ENCODE results near the gene ROBO4. TPM values are rescaled to one million over a fixed set of nuclear protein-coding genes. Genes with fewer than 3 reads are reported as not detected.
A peak's percentile ranks its signal among the peaks of the same experiment; 100 is the strongest.

Gene ROBO4
- total and polyA plus RNA-seq, 8 donors: 1.8 to 49.6 (median 6.1) TPM

DNA sequence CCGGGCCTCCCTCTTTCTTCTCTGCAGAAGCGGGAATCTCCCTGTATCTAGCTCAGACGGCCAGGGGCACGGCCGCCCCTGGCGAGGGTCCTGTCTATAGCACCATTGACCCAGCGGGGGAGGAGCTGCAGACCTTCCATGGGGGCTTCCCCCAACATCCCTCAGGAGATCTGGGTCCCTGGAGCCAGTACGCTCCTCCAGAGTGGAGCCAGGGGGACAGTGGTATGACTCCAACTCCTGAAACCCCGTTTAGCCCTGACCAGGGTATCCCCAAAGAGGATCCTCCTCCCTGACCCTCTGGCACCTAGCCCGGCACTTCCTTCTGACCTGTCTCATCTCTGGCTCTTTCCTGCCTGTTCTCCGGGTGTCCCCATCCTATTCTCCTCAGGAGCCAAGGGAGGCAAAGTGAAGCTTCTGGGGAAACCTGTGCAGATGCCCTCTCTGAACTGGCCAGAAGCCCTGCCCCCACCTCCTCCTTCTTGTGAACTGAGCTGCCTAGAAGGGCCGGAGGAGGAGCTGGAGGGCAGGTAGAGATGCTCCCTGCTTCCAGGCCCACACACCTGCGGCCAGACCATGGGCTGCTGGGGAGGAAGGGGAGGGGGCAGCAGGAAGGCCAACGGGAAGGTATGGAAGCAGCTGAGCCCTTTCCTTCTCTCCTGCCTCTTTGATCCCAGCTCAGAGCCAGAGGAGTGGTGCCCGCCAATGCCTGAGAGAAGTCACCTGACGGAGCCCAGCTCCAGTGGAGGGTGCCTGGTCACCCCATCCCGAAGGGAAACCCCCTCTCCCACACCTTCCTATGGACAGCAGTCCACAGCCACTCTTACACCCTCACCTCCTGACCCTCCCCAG, 19.5 kb downstream of the ROBO4 start:
- TF ChIP-seq POLR2AphosphoS5 (IDR thresholded peaks at IDR 0.05): no peak
- no peak for TF ChIP-seq POLR2A (IDR thresholded peaks at IDR 0.05)
- TF ChIP-seq EP300 (IDR thresholded peaks at IDR 0.05): no peak
- no peak for TF ChIP-seq CTCF (IDR thresholded peaks at IDR 0.05)
- Histone ChIP-seq H3K9me3 (no peaks in the 10 kb centered on the region), H3K4me1 (peaks cover 22 to 36% (median 31%) of the 10 kb centered on the region in 4 donors), H3K4me3 (no peak overlapping the region), H3K36me3 (no peaks in the 10 kb centered on the region), H3K27me3 (peaks cover 0 to 34% (median 10%) of the 10 kb centered on the region in 3 donors), H3K27ac (peak overlapping the region in 2 of 5 donors; percentile 90 to 91)
- intact Hi-C loops (cut with DNase I; ENCODE audit: low total_unique reads): no loop called here
- no peak for DNase-seq
- 63 to 76% (median 73%) methylated on average over 17 of the region's 17 CpGs for WGBS, 5 donors

DNA sequence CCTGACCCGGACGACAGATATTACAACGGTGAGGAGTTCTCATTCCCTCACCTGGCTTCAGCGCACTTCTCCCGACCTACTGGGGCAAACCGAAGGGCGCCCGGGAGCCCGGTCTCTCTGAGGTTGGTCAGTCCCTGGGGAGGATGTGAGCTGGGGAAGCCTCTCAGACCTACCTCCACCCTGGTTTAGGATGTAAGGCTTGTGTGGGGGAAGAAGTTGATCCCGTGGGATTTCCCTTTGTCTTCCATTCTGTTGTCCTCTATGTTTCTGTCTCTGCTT, 20.1 kb downstream of the ROBO4 start:
- H3K4me1 ChIP-seq: peaks cover 19 to 33% (median 29%) of the 10 kb centered on the region in 4 donors
- 49 to 66% (median 57%) methylated on average over 10 of the region's 10 CpGs for WGBS, 5 donors
- intact Hi-C loops (cut with DNase I; ENCODE audit: low total_unique reads): no loop called here
- no peak for DNase-seq
- TF ChIP-seq POLR2AphosphoS5 (IDR thresholded peaks at IDR 0.05) (no peak), EP300 (IDR thresholded peaks at IDR 0.05) (no peak), CTCF (IDR thresholded peaks at IDR 0.05) (no peak), POLR2A (IDR thresholded peaks at IDR 0.05) (no peak)
- H3K27me3 ChIP-seq: peaks cover 0 to 39% (median 15%) of the 10 kb centered on the region in 3 donors
- H3K4me3 ChIP-seq: peak overlapping the region in 3 of 4 donors; percentile 49 to 75 (median 58)
- H3K36me3 ChIP-seq: no peaks in the 10 kb centered on the region
- H3K9me3 ChIP-seq: no peaks in the 10 kb centered on the region
- H3K27ac ChIP-seq: peak overlapping the region in 3 of 5 donors; percentile 88 to 91 (median 90)

GRCh38 chr11:124876818-124877630, 20.6 kb downstream of the ROBO4 start:
- Histone ChIP-seq H3K4me1 (peaks cover 16 to 28% (median 24%) of the 10 kb centered on the region in 4 donors), H3K27ac (peak overlapping the region in 4 of 5 donors; percentile 88 to 91 (median 90)), H3K4me3 (peak overlapping the region; percentile 49 to 75 (median 64)), H3K9me3 (no peaks in the 10 kb centered on the region), H3K27me3 (peaks cover 0 to 45% (median 17%) of the 10 kb centered on the region in 3 donors), H3K36me3 (no peaks in the 10 kb centered on the region)
- intact Hi-C loops (cut with DNase I; ENCODE audit: low total_unique reads): no loop called here
- WGBS, 5 donors: 24 to 39% (median 26%) methylated on average over 30 of the region's 30 CpGs
- TF ChIP-seq POLR2AphosphoS5 (IDR thresholded peaks at IDR 0.05): no peak
- no peak for TF ChIP-seq EP300 (IDR thresholded peaks at IDR 0.05)
- peak in 1 of 2 donors; percentile 60 for DNase-seq

DNA sequence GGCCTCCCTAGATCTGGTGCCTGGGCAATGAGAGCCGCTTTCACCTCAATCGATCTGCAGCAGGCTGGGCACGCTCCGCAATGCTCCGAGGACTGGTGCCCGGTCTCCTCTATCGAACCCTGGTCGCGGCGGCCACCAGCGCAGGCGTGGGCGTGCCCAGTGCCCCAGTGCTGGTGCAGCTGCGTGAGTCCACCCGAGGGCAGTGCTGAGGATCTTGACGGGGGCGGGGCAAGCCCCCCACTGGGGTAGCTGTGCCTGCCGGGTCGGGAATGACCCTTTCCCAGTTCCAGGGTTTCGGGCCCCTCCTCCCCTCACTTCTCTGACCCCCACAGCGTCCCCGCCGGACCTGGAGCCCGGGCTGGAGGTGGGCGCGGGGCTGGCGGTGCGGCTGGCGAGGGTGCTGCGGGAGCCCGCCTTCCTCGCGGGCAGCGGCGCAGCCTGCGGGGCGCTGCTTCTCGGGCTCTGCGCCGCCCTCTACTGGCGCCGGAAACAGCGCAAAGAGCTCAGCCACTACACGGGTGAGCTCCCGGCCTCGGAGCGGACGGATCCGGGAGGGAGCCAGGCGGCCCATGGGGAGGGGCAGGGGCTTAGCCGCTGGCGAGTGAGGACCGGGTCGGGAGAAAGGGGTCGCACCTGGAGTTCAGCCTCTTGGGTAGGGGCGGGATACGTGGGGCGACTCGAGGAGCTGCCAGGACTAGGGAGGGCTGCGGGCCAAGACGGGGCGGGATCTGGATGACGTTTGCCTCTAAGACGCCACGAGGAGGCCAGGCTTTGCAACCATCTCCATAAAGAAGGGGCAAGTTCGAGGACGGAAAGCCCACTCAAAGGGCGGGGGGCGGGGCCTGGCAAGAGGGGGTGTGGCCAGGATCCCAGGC, 21.5 kb downstream of the ROBO4 start:
- Histone ChIP-seq H3K9me3 (no peaks in the 10 kb centered on the region), H3K4me3 (peak overlapping the region; percentile 49 to 75 (median 64)), H3K4me1 (peaks cover 14 to 24% (median 22%) of the 10 kb centered on the region in 4 donors), H3K36me3 (no peaks in the 10 kb centered on the region), H3K27me3 (peaks cover 0 to 53% (median 20%) of the 10 kb centered on the region in 3 donors), H3K27ac (peak overlapping the region; percentile 84 to 91 (median 89))
- peak; percentile 82 to 97 for DNase-seq
- TF ChIP-seq CTCF (IDR thresholded peaks at IDR 0.05) (peak in 5 of 7 experiments; percentile 57 to 73 (median 60)), EP300 (IDR thresholded peaks at IDR 0.05) (no peak), POLR2A (IDR thresholded peaks at IDR 0.05) (no peak), POLR2AphosphoS5 (IDR thresholded peaks at IDR 0.05) (peak; percentile 9 to 69 (median 52))
- intact Hi-C loops (cut with DNase I; ENCODE audit: low total_unique reads): no loop called here
- WGBS, 5 donors: 1 to 3% (median 1%) methylated on average over 47 to 69 of the region's 69 CpGs

Measured in stomach (tissue), 9 donors.